Esophagus mucosa (tissue), 1 donor: Measurements from ENCODE around the gene ATAD2B. TPM values are rescaled to one million over a fixed set of nuclear protein-coding genes. Genes with fewer than 3 reads are reported as not detected.
A peak's percentile ranks its signal among the peaks of the same experiment; 100 is the strongest.
"Not testable (repeated sequence)": the region's sequence is repeated elsewhere in the genome, so short reads cannot be mapped to it uniquely, and the experiment has no call there.

ENCODE experiments used
- ATAC-seq: fragments of 200-7000 bp; cut with Tn5 transposase; one replicate; pipeline ENCODE4 v1.9.1; 2020
- total RNA-seq: library from RNA; stranded (reverse); gene quantifications from one replicate; pipeline ENCODE4 v1.2.4, GENCODE V29; 2023
- donor health status: DM: yes; HTN: yes; CAD: no.

The ATAD2B gene
- total RNA-seq, 1 donor from 2014 or later, result 17.0 TPM

GRCh38 chr2:23788100-23788499 is 138.8 kb downstream of the ATAD2B start:
- peak; percentile 10 for ATAC-seq

- ATAC-seq, result no peak
Measured at GRCh38 chr2:23784971-23785370, 142.0 kb downstream of the ATAD2B start.

DNA sequence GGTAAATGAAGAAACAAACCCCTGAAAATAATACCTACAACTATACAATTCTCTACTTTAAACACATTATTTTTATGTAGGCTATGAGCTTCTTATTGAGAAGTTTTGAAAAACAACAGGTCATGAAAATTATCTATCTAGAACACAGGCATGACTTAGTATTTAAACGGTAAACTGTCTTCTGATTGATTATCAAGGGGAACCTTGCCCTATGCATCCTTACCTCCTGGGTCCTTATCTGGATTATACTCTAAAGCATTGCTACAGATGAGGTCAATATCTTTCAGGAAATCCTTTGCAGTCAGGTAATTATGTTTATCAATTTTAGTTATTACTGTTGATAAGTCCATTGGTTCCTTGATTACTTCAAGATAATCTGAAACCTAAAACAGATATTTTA is 144.3 kb downstream of the ATAD2B start:
- ATAC-seq, result no peak

DNA sequence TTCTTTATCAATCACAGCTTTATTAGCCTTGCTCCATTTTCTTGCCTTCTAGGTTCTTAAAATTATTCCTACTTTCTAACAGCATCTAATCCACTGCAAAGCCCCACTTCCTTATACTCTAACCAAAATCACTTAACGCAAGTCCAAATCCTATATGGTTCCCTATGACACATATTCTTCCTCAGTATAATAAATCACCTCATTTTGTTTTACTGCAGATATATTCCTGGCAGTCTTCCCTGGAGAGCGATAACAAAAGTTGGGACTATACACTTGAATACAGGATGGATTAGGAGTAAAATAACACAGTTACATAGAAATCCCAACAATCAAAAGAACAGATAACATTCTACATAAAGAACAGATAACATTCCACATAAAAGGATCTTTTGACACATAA is 144.8 kb downstream of the ATAD2B start:
- ATAC-seq, result no peak

DNA sequence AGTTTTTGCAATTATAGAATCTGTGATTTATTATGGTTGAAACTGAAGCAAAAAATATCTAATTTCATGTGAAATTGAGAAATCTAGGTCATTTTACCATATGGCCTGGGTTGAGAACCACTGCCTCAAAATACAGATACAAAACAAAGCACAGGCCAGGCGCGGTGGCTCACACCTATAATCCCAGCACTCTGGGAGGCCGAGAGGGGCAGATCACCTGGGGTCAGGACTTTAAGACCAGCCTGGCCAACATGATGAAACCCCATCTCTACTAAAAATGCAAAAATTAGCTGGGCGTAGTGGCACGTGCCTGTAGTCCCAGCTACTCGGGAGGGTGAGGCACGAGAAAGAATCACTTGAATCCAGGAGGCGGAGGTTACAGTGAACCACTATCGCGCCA is 146.5 kb downstream of the ATAD2B start:
- ATAC-seq, result not testable (repeated sequence)

- ATAC-seq, result no peak
Measured at GRCh38 chr2:23777826-23778225, 149.1 kb downstream of the ATAD2B start.

- ATAC-seq, result no peak
Measured at GRCh38 chr2:23776021-23776420, 150.9 kb downstream of the ATAD2B start.

DNA sequence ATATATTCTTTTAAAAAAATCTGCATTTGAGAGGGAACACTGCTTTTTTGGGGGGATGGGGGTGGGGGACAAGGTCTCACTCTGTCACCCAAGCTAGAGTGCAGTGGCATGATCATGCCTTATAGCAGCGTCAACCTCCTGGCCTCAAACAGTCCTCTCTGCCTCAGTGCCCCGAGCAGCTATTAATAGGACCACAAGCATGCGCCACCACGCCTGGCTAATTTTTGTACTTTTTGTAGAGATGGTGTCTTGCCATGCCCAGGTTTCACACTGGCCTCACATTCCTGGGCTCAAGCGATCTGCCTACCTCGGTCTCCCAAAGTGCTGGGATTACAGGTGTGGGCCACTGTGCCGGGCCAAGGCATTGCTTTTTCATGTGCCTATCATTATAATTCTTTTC is 154.2 kb downstream of the ATAD2B start:
- no peak for ATAC-seq

DNA sequence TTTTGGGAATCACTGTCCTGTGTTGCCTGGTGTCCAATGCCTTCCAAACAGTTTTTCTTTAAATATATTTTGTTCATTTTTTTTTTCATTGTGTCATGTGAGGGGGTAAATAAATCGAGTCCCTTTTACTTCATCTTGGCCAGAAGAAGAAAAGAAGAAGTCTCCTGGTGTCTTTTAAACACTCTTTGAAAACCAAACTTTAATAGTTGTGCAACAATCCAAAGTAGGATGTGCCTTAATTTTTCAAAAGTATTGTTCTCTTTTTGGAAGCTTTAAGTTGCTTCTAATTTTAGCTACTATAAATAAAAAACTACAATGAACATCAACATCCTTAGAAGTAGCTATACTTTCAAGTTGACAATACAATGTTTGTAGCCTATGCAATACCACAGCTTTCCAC is 154.9 kb downstream of the ATAD2B start:
- ATAC-seq, result no peak

DNA sequence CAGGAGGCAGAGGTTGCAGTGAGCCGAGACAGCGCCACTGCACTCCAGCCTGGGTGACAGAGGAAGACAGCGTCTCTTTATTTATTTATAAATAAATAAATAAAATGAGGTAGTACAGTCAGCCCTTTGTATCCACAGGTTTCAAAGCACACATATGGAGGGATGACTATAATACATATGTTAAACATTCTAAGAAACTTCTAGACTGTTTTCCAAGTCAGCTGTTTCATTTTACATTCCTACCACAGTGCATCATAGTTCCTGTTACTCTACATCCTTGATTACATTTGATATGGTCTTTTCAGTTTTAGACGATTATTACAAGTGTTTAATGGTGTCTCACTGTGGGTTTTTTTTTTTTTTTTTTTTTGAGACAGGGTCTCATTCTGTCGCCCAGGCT is 157.6 kb downstream of the ATAD2B start:
- ATAC-seq, result no peak

- ATAC-seq, result peak; percentile 63
Measured at GRCh38 chr2:23767876-23768621, 158.9 kb downstream of the ATAD2B start.

- no peak for ATAC-seq
Measured at GRCh38 chr2:23762141-23762540, 164.8 kb downstream of the ATAD2B start.

GRCh38 chr2:23761638-23762037 is 165.3 kb downstream of the ATAD2B start:
- ATAC-seq, result no peak

- no peak for ATAC-seq
Measured at GRCh38 chr2:23760736-23761135, 166.2 kb downstream of the ATAD2B start.

- peak; percentile 84 for ATAC-seq
Measured at GRCh38 chr2:23757686-23758433, 169.1 kb downstream of the ATAD2B start.

GRCh38 chr2:23756593-23757292 is 170.2 kb downstream of the ATAD2B start:
- no peak for ATAC-seq

DNA sequence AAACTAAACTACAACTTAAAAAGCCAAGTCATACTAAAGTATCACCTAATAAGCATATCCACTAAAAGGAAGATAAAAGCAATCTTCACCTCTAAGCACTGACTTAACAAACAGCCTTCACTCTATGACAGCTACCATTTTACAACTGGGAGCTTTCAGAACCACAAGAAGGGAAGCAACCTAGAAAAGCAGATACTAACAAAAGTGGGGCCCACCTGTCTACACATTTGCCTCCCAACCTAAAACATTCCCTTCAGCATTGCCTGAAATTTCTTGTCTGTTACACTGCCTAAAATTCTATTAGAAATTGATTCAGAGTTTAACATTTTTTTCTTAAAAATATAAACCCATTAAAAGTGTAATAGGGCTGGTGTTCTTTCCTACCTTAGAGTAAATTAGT is 172.0 kb downstream of the ATAD2B start:
- ATAC-seq, result no peak

- ATAC-seq, result no peak
Measured at GRCh38 chr2:23753291-23754010, 173.5 kb downstream of the ATAD2B start.

GRCh38 chr2:23751747-23752265 is 175.1 kb downstream of the ATAD2B start:
- ATAC-seq, result no peak

DNA sequence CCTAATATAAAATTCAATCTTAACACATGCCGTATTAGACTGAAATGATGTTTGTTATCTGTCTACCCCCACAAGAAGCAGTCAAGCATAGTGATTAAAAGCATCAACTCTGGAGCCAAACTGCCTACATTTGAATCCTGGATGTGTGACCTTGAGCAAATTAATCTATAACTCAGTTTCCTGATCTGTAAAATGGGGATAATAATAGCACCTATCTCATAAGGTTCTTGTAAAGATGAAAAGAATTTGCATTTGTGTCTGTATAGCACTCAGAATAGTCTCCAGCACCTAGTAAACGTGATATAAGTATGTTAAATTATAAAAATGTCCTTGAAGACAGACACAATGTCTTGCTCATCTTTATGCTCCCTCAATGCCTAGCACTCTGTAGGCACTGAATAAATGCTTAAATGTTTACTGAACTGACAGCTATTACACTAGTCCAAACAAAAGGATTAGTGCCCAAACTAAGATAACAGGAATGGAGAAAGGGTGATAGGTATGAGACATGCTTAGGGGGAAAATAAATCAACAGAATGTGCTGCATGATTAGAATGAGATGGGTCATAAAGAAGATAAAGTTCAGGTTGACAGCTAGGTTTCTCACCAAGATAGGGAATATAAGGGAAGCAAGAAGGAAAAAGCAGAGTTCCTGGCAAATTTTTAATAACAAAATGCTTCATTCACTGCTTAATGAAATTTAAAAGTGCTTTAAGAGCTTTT is 180.6 kb downstream of the ATAD2B start:
- ATAC-seq, result no peak

DNA sequence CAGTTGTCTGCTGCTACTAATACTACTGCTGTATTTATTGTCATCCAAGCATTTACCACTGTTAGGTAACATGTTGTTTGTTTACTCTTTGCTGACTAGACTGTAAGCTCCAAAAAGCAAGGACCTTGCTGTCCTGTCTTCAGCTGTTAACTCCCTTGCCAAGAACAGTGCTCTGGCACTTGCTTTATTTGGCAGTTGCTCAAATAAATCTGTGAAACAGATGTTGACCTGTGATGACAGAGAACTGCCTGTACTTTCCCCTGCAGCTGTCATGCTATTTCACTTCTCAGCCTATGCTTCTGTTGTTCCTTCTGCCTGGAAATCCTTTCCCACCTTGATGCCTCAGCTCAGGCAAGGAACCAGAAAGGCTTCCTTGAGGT is 181.2 kb downstream of the ATAD2B start:
- peak; percentile 63 for ATAC-seq
